GM12865 (cell line): ENCODE results near the gene RNF130.
"Not testable (repeated sequence)": the region's sequence is repeated elsewhere in the genome, so short reads cannot be mapped to it uniquely, and the experiment has no call there.

Experiments used
- DNase-seq: peaks from one replicate; pipeline ENCODE4 v3.0.0; 2010; ENCODE audit warnings: low read depth
- H3K4me3 ChIP-seq: 2 replicates; pipeline ENCODE4 v1.5.1; 2011; ENCODE audit warnings: mild to moderate bottlenecking, low read depth, low read length, control low read depth
- TF ChIP-seq, protein P1 (sequence below): IDR thresholded peaks from 2 replicates; pipeline ENCODE4 v1.5.1; 2011; ENCODE audit warnings: low read length, control low read depth, low read depth, inconsistent platforms; ENCODE audit not compliant: insufficient read depth; ENCODE audit errors: missing control alignments

RNF130 gene

DNA sequence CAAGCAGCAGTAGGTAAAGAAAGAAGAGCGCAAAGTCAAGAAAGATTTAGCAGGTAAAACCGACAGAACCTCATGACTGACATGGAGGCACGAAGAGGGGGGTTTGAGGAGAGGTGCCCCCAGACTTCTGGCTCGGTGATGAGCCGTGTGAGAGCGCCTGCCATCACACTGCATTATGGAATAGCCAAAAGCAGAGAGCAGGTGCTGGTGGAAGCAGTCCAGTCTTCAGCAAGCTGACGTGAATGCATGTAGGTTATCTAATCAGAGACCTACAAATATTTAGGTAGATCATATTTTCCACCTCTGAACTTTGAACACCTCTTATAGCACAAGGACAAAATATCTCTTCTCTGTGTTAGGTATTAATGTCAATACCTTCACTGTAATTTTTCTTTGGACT, 68.4 kb downstream of the RNF130 start:
- TF ChIP-seq, protein P1, sequence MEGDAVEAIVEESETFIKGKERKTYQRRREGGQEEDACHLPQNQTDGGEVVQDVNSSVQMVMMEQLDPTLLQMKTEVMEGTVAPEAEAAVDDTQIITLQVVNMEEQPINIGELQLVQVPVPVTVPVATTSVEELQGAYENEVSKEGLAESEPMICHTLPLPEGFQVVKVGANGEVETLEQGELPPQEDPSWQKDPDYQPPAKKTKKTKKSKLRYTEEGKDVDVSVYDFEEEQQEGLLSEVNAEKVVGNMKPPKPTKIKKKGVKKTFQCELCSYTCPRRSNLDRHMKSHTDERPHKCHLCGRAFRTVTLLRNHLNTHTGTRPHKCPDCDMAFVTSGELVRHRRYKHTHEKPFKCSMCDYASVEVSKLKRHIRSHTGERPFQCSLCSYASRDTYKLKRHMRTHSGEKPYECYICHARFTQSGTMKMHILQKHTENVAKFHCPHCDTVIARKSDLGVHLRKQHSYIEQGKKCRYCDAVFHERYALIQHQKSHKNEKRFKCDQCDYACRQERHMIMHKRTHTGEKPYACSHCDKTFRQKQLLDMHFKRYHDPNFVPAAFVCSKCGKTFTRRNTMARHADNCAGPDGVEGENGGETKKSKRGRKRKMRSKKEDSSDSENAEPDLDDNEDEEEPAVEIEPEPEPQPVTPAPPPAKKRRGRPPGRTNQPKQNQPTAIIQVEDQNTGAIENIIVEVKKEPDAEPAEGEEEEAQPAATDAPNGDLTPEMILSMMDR, result no peak
- H3K4me3 ChIP-seq, result no peak overlapping the region
- no peak for DNase-seq

DNA sequence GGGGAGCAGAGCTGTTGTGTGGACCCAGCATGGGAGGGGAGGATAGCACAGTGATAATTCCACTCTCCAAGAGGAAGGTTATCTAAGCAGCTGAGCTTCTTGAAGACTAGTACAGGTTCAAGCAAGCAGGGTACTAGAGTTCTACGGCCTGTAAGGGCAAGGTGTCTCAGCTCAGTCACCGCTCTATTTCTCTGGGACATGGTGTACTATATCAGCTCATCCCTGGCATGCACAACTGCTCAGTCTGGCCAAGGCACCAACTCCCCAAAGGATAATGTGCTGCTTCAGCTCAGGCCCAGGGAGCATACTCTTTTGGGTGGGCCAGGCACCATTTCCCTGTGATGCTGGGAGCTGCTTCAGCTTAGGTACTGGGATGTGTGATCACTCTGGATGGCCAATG, 69.8 kb downstream of the RNF130 start:
- H3K4me3 ChIP-seq, result no peak overlapping the region
- DNase-seq, result no peak
- TF ChIP-seq, protein P1, result no peak

DNA sequence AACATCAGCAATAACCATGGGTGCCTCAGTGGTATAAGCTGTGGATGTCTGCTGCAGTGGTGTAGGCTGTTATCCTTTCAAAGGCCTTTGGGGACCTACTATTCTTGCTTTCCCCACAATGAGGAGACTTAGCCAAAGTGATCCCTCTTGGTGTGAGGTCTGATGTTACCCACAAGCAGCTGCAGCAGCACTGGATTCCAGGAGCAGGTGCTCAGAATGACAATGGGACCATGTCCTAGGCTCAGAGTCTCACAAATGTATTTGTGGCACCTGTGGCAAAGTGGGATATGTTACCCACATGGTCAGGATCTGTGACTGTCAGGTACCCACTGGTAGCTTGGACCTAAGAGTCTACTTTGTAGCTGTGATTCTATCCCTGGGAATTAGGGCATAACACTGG, 70.4 kb downstream of the RNF130 start:
- no peak for DNase-seq
- TF ChIP-seq, protein P1, result no peak
- H3K4me3 ChIP-seq, result no peak overlapping the region

DNA sequence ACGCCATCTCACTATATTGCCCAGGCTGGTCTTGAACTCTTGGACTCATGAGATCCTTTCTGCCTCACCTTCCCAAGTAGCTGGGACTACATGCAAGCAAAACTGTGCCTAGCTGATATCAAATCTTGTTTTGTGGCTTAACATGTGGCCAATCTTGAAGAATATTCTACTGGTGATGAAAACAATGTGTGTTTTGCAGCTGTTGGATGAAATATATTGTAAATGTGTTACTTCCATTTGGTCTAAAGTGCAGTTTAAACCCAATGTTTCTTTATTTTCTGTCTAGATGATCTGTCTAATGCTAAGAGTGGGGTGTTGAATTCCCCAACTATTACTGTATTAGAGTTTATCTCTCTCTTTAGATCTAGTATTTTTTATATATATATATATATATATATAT, 73.1 kb downstream of the RNF130 start:
- TF ChIP-seq, protein P1, result no peak
- no peak overlapping the region for H3K4me3 ChIP-seq
- DNase-seq, result no peak

DNA sequence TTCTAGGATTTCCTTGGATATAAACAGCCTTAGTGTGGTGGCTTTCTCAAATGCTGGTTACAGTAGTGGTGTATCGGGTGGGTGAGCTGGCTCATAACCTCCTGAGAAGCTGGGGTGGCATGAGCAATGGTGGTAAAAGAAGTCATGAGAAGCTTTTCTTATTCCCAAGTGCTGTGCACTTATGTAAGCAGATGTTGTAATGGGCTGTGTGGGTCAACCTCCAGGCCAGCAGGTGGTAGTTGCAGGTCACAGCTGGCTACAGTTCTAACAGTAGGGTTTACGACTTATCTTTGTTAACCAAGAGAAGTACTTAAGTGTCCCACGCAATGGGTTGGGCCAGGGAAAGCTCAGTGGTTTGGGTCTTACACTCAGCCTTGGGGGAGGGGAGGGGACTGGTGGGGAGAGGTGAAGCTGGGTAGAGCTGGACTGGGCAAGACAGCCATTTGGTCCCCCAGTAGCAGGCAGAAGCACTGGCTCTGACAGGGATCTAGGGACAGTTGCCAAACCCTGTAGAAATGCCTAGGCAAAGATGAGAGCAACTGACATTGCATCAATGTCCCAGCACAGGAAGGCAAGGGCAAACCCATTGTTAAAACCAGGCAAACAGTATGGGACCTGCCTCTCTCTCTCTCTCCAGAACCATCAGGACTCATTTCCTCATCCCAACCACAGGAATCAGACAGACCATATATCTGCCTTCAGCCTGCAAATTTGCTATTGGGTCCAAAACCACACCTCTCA, 76.8 kb downstream of the RNF130 start:
- TF ChIP-seq, protein P1, result no peak
- H3K4me3 ChIP-seq, result no peak overlapping the region
- no peak for DNase-seq

DNA sequence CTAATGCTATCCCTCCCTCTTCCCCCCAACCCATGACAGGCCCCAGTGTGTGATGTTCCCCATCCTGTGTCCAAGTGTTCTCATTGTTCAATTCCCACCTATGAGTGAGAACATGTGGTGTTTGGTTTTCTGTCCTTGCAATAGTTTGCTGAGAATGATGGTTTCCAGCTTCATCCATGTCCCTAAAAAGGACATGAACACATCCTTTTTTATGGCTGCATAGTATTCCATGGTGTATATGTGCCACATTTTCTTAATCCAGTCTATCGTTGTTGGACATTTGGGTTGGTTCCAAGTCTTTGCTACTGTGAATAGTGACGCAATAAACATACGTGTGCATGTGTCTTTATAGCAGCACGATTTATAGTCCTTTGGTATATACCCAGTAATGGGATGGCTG, 78.7 kb downstream of the RNF130 start:
- not testable (repeated sequence) for DNase-seq, H3K4me3 ChIP-seq

DNA sequence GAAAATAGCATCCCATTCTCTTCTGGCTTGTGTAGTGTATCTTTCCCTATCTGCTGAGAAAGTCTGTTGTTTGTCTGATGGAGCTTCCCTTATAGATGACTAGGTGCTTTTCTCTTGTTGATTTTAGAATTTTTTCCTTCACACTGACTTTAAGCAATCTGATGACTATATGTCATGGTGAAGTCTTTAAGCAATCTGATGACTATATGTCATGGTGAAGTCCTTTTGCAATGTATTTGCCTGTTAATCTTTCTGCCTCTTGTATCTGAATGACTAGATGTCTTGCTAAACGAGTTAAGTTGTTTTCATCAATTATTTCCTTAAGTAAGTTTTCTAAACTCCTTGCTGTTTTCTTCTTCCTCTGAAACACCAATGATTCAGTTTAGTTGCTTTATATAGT, 80.5 kb downstream of the RNF130 start:
- no peak overlapping the region for H3K4me3 ChIP-seq

DNA sequence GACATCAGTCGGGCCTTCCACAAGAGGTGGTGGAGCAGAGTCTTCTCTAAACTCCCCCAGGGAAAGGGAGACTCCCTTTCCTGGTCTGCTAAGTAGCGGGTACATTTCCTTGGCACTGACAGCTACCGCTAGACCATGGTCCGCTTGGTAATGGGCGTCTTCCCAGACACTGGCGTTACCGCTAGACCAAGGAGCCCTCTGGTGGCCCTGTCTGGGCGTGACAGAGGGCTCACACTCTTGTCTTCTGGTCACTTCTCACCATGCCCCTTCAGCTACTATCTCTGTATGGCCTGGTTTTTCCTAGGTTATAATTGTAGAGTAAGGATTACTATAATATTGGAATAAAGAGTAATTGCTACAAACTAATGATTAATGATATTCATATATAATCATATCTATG, 81.0 kb downstream of the RNF130 start:
- DNase-seq, H3K4me3 ChIP-seq: not testable (repeated sequence)

More for the DNA sequence above, 80.5 kb downstream of the RNF130 start:
- TF ChIP-seq, protein P1, result no peak
- DNase-seq, result no peak
